ENCODE data around the gene PATJ.

- TF ChIP-seq CTCF (IDR thresholded peaks at IDR 0.05) (no peak), POLR2A (IDR thresholded peaks at IDR 0.05; ENCODE audit: low read depth) (no peak), POLR2AphosphoS5 (IDR thresholded peaks at IDR 0.05) (no peak)
These were observed 226.6 kb downstream of the PATJ start for GRCh38 chr1:61968869-61969268.

All from esophagus muscularis mucosa (tissue), 3 donors.